Lung (tissue), 12 donors: Measurements from ENCODE around the gene MYLK. TPM values are rescaled to one million over a fixed set of nuclear protein-coding genes. Genes with fewer than 3 reads are reported as not detected.

Experiments
- ATAC-seq: fragments of 200-7000 bp; cut with Tn5 transposase; one replicate; pipeline ENCODE4 v1.9.1; 2020; ENCODE audit warnings: moderate number of reproducible peaks; ENCODE audit not compliant: insufficient read depth, low FRiP score
- DNase-seq, 3 donors: peaks; one replicate each; pipeline ENCODE4 v3.0.0-alpha.2; 2013 to 2017
- H3K27ac ChIP-seq, 2 donors: one replicate each; pipeline ENCODE4 v1.5.1; 2013; ENCODE audit warnings: mild to moderate bottlenecking in 2 of 2, moderate library complexity in 2 of 2, control low read depth in 1 of 2, inconsistent platforms in 1 of 2, low read depth in 1 of 2, low read length in 1 of 2
- H3K27me3 ChIP-seq, 3 donors: one replicate each; pipeline ENCODE4 v1.5.1; 2013; ENCODE audit warnings: low read length in 2 of 3; ENCODE audit not compliant: control insufficient read depth in 3 of 3, insufficient read depth in 3 of 3
- H3K36me3 ChIP-seq, 4 donors: one replicate each; pipeline ENCODE4 v1.5.1; 2013; ENCODE audit warnings: low read length in 4 of 4, mild to moderate bottlenecking in 1 of 4, moderate library complexity in 1 of 4; ENCODE audit not compliant: control insufficient read depth in 4 of 4, insufficient read depth in 4 of 4
- H3K4me1 ChIP-seq, 5 donors: one replicate each; pipeline ENCODE4 v1.5.1; 2013; ENCODE audit warnings: low read length in 5 of 5, mild to moderate bottlenecking in 2 of 5, moderate library complexity in 1 of 5; ENCODE audit not compliant: control insufficient read depth in 5 of 5, insufficient read depth in 5 of 5
- H3K4me3 ChIP-seq: one replicate; pipeline ENCODE4 v1.5.1; 2013; ENCODE audit warnings: mild to moderate bottlenecking, control low read depth, moderate library complexity
- H3K9ac ChIP-seq, 2 donors: one replicate each; pipeline ENCODE4 v1.5.1; 2013; ENCODE audit warnings: low read length in 2 of 2, control low read depth in 1 of 2; ENCODE audit not compliant: insufficient read depth in 1 of 2
- H3K9me3 ChIP-seq, 4 donors: one replicate each; pipeline ENCODE4 v1.5.1; 2013; ENCODE audit warnings: low read length in 3 of 4, mild to moderate bottlenecking in 1 of 4, moderate library complexity in 1 of 4; ENCODE audit not compliant: control insufficient read depth in 4 of 4, insufficient read depth in 3 of 4
- WGBS, 2 donors: extraction: QIAGEN DNeasy Blood & Tissue Kit; methylation state at CpG; one replicate each; pipeline ENCODE4 v1.1.7; 2013; 5-methylcytosine and 5-hydroxymethylcytosine counted together
- polyA plus RNA-seq, 2 donors: library from polyadenylated mRNA; stranded (reverse); fragments of 200-250 nt; gene quantifications; one replicate each; pipeline ENCODE4 v1.2.1, GENCODE V29; 2013
- total RNA-seq, 2 donors: library from RNA; depleted of rRNA in 1 of 2; stranded (reverse); fragments of >200 nt in 1 of 2; gene quantifications; one replicate each; pipeline ENCODE4 v1.2.1, GENCODE V29; 2014 to 2021
- TF ChIP-seq, protein P1 (sequence below): IDR thresholded peaks from 2 replicates; pipeline ENCODE4 v1.5.1; 2012; ENCODE audit warnings: mild to moderate bottlenecking; ENCODE audit errors: control extremely low read depth, extremely low read depth
- donor health status: control.
- donor health status: control.
- donor health status: Bipolar disorder and iron deficiency.
- donor health status: healthy.
- donor health status: DM: yes; HTN: yes; CAD: no.

Gene MYLK
- total and polyA plus RNA-seq, 4 donors = 23.3 to 324 (median 112) TPM

DNA sequence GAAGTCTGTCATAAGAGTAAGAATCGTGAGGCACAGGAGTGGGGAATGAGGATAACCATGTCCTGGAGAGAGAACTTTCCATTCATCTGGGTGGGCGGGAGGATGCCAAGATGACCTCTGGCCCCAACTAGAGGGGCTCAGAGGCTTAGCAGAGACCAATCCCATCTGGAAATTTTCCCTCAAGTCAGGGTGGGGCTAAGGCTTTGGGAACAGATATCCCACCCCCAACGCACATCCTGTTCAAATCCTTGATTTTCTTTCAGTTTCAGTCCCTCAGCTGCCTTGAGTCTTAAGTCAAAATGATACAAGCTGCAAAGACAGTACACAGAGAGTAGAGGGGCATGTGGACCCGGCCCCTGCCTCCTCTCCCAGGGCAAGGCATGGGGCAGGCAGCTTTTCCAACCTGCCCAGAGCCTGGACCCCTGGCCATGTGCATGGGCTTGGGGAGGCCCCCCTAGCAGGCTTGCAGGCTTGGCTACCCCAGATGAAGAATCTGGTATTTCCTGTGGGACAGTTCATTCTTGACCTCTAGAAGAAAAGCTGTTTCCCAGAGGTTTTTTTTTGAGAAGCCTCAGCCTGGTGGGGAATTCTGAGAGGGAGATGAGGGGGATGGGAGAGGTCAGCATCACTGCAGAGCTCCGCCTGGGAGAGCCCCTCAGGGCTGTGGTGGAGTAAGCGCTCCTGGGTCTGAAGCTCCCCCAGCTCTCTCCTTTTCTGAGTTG lies 189.6 kb downstream of the MYLK start:
- Histone ChIP-seq H3K27ac (peak overlapping the region; percentile 62 to 82), H3K4me3 (no peak overlapping the region), H3K4me1 (peaks cover 0 to 87% (median 32%) of the 10 kb centered on the region in 5 donors), H3K9me3 (no peaks in the 10 kb centered on the region), H3K27me3 (no peaks in the 10 kb centered on the region), H3K36me3 (peaks cover 0 to 60% (median 25%) of the 10 kb centered on the region in 4 donors), H3K9ac (no peak overlapping the region)
- WGBS, 2 donors = 57 to 66% methylated on average over 6 of the region's 6 CpGs
- ATAC-seq (no peak), DNase-seq (peak; percentile 40 to 75 (median 66))
- TF ChIP-seq, protein P1, sequence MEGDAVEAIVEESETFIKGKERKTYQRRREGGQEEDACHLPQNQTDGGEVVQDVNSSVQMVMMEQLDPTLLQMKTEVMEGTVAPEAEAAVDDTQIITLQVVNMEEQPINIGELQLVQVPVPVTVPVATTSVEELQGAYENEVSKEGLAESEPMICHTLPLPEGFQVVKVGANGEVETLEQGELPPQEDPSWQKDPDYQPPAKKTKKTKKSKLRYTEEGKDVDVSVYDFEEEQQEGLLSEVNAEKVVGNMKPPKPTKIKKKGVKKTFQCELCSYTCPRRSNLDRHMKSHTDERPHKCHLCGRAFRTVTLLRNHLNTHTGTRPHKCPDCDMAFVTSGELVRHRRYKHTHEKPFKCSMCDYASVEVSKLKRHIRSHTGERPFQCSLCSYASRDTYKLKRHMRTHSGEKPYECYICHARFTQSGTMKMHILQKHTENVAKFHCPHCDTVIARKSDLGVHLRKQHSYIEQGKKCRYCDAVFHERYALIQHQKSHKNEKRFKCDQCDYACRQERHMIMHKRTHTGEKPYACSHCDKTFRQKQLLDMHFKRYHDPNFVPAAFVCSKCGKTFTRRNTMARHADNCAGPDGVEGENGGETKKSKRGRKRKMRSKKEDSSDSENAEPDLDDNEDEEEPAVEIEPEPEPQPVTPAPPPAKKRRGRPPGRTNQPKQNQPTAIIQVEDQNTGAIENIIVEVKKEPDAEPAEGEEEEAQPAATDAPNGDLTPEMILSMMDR = no peak

DNA sequence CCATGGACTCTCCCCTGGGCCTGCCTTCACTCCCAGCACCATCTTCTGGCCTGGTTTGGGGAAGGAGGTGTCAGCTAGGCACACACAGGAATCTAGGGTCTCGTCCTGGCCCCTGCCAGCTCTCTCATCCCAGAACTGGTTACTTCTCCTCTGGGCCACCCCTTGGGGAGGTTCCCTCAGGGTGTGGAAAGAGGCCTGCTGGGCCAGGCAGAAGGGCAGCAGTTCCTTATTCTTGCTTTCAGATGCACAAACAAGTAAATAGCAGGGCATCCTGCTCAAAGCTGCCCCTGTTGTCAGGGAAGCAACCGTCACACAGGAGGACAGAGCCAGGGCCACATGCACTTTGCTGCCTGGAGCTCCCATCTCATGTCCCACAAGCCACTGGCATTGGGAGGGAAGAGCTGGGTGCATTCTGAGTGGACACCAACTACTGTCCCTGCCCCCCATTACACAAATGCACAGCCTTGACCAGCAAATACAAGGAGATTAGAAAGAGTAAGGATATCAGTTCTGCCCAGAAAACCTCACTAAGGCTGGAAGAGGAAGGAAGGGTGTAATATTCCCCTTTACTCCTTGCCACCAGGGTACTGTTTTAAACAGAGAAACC lies 190.4 kb downstream of the MYLK start:
- H3K36me3 ChIP-seq = peaks cover 0 to 58% (median 28%) of the 10 kb centered on the region in 4 donors
- TF ChIP-seq, protein P1 = no peak
- 39 to 61% methylated on average over 2 of the region's 2 CpGs for WGBS, 2 donors
- H3K9me3 ChIP-seq = no peaks in the 10 kb centered on the region
- DNase-seq (no peak), ATAC-seq (no peak)
- H3K27me3 ChIP-seq = no peaks in the 10 kb centered on the region
- peak overlapping the region; percentile 62 to 82 for H3K27ac ChIP-seq
- no peak overlapping the region for H3K9ac ChIP-seq
- peaks cover 0 to 87% (median 36%) of the 10 kb centered on the region in 5 donors for H3K4me1 ChIP-seq
- no peak overlapping the region for H3K4me3 ChIP-seq

DNA sequence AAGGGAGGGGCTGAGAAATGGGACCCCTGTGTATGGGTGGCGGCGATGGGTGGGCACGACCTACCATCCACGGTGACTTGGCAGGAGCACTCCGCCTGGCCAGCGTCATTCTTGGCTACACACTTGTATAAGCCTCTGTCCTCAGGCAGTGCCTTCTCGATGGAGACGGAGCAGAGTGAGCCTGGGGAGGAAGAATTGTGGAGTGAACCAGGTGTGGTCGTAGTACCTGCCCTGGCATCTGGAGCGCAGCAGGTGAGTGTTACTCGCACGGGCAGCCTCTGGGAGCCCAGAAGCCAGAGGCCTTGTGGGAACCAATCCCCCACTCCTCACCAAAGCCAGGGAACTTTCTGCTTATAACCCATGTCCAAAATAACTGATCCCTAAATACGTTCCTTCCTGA lies 191.5 kb downstream of the MYLK start:
- H3K27ac ChIP-seq = peak overlapping the region in 1 of 2 donors; percentile 82
- no peaks in the 10 kb centered on the region for H3K9me3 ChIP-seq
- TF ChIP-seq, protein P1 = no peak
- no peak for DNase-seq
- H3K4me3 ChIP-seq = no peak overlapping the region
- peaks cover 0 to 55% (median 27%) of the 10 kb centered on the region in 4 donors for H3K36me3 ChIP-seq
- H3K27me3 ChIP-seq = no peaks in the 10 kb centered on the region
- no peak for ATAC-seq
- peaks cover 0 to 81% (median 40%) of the 10 kb centered on the region in 5 donors for H3K4me1 ChIP-seq
- no peak overlapping the region for H3K9ac ChIP-seq
- 75 to 89% methylated on average over 13 of the region's 13 CpGs for WGBS, 2 donors
